HG03108 (cell line): Measurements from ENCODE around the gene PSMG2.
"Not testable (repeated sequence)": the region's sequence is repeated elsewhere in the genome, so short reads cannot be mapped to it uniquely, and the experiment has no call there.

Experiments used
- ATAC-seq: cut with Tn5 transposase; IDR thresholded peaks from one replicate; pipeline ENCODE4 v1.9.1; 2021; ENCODE audit warnings: moderate library complexity; ENCODE audit not compliant: unreplicated experiment

The PSMG2 gene

DNA sequence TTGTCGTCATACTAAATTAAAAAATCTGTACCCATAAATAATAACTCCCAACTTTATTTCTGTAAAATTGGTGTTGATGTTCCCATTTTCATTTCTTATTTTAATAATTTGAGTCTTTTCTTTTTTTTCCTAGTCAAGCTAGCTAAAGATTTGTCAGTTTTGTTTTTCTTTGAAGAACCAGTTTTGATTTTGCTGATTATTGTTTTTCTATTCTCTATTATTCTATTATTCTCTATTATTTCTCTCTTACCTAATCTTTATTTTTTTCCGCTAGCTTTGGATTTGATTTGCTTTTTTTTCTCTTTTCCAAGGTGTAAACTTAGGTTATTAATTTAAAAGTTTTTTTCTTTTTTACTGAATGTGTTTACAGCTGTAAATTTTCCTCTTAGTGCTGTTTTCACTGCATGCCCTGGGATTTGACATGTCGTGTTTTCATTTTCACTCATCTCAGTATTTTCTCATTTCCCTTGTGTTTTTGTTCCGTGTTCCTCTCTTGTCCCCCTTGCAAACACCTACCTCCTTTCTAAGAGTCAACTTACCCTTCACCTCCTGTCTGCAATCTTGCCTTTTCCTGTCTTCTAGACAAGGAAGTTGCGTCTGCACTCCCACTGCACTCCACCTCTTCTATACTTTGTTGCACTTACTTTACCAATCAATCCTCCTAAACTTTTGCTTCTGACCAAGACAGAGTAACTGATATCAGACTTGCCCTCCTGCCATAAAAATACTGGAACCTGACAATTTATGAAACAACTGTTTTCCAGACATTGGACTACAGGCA lies 18.8 kb downstream of the PSMG2 start:
- no peak for ATAC-seq

DNA sequence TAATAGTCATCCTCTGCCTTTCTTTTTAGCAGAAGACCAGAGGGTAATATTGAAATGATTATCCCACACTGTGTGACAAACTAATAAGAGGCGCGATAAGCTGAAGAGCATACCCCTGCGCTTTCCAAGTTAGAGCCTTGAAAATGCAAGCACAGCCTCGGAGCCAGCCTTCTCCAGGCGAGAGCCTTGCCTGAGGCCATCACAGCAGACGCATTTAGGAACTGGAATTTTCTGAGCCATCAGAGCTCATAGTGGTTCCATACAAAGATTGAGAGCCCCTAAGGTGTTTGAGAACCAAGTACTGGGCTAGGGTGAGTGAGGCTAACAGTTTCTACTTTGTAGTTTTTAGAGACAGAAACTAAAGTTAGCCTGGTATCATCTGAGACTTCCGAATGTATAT lies 19.9 kb downstream of the PSMG2 start:
- no peak for ATAC-seq

DNA sequence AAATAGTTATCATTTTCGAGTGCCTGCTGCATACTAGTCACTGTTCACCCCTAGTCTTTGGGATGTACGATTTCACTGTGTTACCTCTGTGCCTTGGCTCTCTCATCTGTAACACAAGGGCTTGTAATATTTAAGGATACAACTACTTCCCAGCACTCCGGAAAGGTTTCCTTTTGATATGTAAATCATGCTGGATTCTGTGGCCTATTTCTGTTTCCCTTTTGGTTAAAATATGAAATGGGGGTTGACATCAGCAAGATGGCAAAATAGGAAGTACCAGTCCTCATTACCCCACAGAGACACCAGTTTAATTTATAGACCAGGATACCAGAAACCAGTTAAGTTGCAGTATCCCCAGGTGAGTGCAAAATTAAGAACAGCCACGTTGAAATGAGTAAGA lies 23.5 kb downstream of the PSMG2 start:
- no peak for ATAC-seq

DNA sequence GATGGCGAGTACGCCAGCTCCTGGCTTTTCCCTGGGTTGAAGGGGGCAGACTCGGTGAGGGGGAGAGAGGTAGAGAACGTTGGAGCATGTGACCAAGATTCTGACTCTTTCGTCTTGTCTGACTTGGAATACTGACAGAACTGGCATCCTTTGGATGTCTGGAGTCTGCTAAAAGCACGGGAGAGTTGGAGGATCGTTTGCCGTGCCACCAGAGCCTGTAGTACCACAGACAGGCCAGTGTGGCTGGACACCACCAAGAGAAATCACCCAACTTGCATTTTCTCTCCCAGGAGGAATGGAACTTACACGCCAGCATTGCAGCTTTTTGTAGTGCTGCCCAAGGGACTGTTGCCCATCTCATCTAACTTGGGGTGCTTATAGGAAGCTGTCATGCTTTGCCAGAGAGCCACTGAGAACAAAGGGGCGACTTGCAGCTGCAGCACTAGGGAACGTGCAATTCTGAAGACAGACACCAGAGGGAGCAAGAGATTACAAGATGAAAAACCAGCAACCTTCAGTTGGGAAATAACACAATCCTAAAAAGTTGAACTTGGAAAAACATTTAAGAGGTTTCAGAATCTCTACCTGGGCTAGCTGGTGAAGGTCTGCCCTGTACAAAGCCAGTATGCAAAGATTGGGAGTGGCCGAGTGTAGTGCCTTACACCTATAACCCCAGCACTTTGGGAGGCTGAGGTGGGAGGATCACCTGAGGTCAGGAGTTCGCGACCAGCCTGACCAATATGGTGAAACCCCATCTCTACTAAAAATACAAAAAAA lies 24.1 kb downstream of the PSMG2 start:
- ATAC-seq: no peak

DNA sequence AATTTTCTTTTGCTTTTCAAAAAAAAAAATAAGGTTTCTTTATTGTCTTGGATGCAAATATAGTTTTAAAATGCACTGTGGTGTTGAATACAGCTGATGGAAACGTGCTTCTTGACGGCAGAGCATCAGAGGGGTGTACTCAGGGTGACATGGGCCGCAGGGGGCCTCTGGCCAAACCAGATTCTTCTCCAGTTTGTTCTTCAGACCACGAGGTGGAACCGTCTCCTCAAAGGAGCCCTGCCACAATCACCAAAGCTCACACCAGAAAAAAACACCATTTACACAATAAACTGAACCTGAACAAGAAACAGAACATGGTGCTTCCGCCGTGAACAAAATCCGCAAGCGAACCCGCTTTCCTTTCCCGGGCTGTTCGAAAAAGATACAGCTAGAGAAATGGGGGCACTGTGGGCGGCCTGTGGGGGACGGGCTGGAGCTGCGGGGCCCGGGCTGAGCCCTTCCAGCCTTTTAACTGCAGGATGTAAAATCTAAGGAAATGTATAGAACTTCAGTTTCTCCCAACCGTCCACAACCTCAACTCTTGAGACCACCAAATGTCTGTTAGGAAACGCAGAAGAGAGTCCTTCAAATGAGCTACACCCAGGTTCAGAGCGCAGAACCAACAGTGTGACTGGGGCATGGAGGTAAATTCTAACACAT lies 34.5 kb downstream of the PSMG2 start:
- no peak for ATAC-seq

DNA sequence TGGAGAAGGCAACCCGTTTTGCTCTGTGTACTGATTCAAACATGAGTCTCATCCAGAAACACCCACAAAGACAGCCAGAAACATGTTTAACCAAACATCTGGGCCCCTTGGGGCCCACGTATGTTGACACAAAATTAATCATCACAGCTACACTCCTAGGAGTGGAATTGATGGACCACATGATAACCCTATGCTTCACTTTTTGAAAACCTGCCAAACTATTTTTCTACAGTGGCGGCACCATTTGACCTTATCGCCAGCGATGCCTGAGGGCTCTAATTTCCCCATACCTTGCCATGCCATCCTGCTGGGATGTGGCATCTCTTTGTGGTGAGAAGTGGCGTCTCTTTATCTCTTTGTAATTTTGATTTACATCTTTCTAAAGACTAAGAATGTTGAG lies 38.5 kb downstream of the PSMG2 start:
- no peak for ATAC-seq

DNA sequence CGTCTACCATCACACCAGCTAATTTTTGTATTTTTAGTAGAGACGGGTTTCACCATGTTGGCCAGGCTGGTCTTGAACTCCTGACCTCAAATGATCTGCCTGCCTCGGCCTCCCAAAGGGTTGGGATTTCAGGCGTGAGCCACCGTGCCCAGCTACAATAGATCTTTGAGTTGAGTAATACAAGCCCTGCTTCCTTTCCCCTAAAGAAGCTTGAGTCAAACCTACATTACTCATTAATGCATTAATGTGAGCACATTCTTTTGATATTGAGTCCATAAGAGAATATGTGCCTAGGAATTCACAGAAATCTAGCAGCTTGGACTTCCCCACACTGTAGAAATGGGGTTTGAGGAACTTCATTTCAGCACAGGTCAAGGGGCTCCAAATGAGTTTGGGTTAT lies 39.6 kb downstream of the PSMG2 start:
- no peak for ATAC-seq

DNA sequence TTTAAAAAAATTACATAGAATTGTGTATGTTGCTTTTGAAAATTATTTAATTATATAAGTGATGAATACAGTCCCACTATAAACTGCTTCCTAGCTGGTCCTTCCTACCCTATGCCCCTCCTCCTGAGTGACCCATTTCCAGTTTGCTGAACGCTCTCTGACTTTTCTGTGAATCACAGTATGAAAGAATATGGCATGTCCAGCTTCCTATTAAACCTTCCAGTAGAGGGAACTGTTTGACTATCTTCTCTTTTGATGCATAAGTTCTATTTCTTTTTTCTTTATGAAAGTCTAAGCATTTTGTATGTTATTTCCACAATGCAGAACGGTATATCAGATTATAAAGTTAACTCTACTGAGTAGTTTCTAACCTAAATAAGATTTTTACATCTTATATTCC lies 41.3 kb downstream of the PSMG2 start:
- ATAC-seq: no peak

DNA sequence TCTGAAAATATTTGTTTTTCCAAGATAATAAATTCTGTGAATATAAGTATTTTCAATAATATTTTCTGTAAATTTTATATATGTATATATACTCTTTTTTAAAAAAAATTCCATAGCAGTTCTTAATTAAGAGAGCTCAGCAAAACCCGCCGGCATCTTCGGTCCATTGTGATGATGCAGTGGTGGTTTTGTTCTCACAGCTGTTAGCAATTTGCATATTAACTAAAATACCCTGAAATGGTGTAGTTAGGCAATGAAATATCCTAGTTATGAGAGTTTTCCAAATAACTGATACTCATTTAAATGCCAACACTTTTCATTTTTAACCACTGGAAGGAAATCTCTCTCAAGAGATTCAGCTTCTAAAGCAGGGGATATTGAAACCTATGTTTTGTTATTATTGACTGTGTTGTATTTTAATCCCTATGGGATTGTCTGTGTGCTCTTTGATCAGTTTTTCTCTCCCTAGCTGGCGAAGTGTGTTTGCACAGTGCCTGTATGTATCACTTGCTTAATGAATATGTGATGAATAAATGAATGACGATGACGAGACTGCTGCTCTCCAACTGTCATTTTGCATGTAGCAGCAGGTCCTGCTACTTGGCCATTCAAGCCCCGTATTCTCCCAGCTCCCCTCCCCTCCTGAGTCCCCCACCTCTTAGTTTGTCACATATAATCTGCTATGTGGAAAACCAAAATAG lies 42.4 kb downstream of the PSMG2 start:
- no peak for ATAC-seq

DNA sequence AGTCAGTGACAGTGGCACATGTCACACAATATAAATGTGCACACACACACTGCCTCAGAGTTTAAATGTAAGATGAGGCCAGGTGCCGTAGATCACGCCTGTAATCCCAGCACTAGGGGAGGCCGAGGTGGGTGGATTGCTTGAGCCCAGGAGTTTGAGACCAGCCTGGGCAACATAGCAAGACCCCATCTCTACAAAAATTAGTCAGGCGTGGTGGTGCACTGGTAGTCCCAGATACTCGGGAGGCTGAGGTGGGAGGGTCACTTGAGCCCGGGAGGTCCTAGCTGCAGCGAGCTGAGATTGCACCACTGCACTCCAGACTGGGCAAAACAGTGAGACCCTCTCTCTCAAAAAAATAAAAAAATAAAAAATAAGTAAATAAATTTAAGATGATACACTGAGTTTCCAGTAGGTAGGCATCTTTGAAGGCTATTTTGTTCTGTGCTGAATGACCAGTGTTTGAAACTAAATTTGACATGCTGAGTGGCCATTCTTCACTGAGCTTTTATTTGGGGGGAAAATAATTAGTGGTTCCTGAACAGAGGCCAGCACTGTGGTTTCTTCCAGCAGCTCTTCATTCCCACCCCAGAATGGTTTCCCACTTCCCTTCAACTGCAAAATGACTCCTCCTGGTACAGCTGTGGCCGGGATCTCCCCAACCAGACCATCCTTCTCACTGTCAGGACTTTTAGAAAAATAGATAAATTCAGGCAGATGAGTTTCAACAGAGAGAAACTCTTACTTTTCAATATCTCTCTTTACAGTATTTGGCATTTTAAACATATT lies 44.9 kb downstream of the PSMG2 start:
- ATAC-seq: no peak

DNA sequence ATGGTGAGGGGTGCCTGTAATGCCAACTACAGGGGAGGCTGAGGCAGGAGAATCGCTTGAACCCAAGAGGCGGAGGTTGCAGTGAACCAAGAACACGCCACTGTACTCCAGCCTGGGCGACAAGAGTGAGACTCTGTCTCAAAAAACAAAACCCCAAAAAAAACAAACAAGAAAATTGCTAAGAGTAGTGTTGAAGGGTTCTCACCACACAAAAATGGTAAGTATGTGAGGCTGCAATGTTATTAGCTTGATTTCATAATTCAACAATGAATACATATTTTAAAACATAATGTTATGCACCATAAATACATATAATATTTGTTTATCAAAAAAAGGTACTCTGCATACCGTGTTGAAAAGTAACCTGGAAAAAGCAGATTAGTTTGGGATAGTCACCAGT lies 45.8 kb downstream of the PSMG2 start:
- no peak for ATAC-seq

DNA sequence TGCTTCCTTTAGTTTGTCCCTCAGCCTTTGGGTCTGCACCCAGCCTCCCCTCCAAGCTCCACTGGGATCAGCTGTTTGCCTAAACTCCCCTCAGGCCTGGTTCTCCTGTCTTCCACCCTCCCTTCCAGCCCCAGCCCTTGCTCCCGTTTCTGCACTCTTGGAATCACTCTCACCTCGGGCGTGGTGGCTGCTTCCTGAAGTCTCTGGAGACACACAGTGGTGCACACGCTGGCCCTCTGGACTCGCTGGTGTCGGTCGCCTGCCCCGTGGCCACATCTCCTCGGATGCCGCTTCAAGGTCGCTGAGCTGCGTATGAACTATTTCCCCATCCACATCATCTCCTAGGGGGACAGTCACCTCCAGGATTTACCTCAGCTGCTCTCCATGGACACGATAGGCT lies 46.3 kb downstream of the PSMG2 start:
- no peak for ATAC-seq

DNA sequence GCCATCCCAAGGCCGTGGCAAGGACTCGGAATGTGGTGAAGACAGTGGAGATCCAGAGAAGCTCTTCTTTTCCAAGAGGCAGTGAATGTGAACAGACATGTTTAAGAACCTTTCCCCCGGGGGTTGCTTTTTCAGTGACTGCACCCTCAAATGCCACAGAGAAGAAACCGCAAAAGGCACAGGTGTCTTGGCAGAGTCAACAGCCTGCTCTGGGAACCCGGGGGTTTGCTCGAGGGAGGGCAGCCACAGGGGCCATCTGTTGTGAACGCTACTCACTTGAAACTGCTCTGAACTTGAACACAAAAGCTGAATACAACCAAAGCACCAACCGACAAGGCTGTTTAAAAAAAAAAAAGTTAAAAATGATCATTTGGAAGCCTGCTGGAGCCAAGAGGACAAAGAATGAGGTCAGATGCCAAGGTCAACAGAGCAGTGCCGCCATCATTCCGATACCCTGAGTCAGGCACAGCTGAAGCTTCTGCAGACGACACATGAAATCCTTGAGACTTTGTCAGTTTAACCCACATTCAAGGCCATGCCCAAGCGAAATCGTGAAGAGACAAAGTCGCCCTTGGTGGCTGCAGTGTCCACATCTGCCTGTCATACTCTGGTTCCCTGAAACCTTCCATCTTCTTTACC lies 47.4 kb downstream of the PSMG2 start:
- peak; percentile 56 for ATAC-seq

DNA sequence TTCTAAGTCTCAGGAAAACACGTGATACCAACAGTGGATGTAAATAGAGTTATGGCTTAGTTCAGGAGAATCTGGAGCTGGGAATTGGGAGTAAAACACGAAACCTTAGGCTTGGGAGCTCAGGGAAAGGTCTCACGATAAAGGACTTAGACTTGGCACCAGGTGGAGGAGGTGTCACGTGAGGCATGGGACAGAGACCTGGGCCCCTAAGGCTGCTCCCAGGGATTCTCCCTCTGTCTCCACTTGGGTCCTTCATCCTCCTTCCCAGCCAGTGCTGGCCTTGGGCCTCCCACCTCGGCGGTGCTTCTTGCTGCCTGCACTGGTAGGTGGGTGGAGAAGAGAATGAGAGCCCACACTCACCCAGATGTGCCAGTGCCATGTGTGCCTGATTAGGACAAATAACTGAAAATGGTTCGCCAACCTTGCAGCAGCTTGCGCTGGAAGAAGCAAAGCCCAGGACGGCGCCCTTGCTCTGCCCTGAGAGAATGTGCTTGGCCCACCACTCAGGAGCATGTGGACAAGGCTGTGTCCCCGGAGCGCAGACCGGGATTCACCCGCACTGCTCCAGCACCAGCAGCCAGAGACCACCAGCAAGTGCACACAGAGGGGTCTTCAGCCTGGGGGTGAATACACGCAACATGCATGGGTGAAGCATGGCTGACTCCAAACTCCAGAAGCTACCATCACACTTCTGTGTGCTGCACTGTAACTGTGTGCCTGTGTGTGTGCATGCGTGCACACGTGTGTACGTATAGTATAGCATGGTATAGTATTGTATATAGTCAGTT lies 48.1 kb downstream of the PSMG2 start:
- no peak for ATAC-seq

DNA sequence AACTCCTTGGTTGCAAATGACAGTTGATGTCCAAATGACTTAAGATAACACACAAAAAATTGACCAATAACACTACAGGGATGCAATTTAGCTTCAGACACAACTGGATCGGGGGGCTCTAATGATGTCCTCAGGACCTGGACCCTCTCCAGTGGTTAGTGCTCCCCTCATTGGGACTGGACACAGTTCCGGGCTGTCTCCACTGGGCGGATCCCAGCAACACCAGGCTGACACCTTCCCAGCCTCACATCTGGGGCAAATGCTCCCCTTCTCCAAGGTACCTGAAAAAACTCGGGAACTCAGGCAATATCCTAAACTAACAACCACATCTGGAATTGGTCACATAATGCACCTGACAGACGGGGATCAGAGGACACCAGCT lies 48.7 kb downstream of the PSMG2 start:
- ATAC-seq: no peak

DNA sequence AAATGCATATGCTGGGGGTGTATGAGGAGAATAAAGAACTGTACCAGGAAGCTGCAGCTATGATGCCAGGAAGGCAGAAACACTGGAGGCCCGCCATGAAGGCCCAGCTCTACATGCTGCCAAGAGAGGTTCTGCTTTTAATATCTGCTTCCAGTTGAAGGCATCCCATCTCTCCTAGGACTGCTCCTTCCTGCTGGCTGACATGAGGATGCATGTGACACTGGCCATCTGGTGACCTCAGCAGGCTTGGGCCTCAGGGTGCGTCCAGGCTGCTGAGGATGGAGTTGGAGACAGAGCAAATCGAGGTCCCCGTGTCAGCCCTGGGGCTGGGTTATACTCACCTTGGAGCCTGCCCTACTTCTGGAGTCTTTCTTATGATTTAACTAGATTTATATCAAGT lies 49.0 kb downstream of the PSMG2 start:
- no peak for ATAC-seq

DNA sequence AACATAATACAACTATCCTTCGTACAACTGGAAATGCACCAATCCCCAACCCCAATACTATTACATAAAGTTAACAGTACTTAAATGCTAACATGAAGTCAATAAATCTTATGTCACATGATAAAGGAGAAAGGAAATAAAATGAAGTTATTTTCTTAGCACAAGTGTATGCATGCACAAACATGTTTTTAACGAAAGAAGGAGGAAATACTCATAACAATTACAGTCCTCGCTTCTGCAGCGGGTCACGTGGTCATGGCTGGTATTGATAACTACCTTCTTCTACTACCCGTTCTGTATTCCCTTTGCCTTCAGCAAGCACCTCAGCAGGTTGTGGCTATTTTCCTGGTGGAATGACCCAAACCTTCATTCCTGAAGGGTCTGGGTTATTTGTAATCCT lies 51.7 kb downstream of the PSMG2 start:
- no peak for ATAC-seq

DNA sequence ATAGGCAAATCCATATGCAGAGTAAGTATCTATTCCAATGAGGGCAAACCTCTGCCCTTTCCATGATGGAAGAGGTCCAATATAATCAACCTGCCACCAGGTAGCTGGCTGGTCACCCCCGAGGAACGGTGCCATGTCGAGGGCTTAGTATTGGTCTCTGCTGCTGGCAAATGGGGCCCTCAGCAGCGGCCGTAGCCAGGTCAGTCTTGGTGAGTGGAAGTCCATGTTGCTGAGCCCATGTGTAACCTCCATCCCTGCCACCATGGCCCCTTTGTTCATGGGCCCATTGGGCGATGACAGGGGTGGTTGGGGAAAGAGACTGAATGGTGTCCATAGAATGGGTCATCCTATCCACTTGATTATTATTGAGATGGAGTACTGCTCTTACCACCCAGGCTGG lies 52.8 kb downstream of the PSMG2 start:
- ATAC-seq: not testable (repeated sequence)

DNA sequence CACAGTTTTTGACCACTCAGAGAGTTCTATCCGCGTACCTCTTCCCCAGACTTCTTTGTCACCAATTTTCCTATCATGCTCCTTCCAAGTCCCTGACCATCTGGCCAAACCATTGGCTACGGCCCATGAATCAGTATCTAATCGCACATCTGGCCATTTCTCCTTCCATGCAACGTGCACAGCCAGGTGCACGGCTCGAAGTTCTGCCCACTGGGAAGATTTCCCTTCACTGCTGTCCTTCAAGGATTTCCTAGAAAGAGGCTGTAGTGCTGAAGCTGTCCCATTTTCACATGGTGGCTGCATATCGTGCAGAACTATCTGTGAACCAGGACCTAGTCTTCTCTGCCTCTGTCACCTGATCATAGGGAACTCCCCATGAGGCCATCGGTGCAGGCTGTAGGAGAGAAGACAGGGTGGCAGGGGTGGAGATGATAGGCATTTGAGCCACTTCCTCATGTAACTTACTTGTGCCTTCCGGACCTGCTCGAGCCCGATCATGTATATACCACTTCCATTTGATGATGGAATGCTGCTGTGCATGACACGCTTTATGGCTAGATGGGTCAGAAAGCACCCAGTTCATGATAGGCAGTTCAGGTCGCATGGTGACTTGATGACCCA lies 53.9 kb downstream of the PSMG2 start:
- ATAC-seq: not testable (repeated sequence)
